Glomerular visceral epithelial cell (primary cell): ENCODE measurements around the gene S100A5.
A peak's percentile ranks its signal among the peaks of the same experiment; 100 is the strongest.
"Not testable (repeated sequence)": the region's sequence is repeated elsewhere in the genome, so short reads cannot be mapped to it uniquely, and the experiment has no call there.

ENCODE experiments used
- DNase-seq: peaks from one replicate; pipeline ENCODE4 v3.0.0-alpha.2; 2016; ENCODE audit errors: extremely low spot score

Gene S100A5

DNA sequence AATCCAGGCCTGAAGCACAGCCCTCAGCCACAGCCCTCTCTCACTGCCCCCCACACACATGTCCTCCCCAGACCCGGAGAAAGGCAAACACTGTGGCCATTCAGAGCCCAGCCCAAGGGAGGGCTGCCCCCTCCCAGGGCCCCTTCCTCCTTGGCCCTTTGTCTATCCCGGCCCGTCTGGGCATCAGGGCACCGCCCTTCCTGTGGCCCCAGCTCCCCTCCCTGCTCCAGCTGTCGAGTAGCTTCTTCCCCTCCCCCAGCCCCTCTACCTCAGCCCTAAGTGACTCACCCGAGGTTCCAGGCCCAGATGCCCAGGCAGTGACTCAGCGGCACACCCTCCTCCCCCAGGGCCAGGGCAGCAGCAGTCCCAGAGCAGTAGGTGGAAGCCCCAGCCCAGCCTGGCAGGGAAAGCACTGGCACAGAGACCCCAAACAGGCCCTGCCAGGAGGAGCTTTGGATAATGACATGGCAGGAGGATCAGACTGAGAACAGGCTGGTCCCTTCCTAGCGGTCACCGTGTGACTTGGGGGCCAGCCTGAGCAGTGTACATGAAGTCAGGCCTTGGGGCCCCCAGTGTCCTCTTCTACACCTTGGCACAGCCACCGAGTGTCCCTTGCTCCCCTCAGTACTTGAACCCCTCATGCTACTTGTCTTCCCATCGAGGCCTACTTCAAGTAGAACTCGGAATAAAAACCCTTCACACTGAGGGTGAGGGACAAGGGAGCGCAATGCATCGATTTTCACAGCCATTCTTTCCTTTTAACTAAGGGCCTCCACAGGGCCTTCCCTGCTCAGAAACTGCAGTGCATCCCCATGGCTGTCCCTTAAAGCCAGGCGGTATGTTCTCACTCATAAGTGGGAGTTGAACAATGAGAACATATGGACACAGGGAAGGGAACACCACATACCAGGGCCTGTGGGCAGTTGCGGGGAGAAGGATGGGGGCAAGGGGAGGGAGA is 26.0 kb upstream of the S100A5 start:
- peak; percentile 100 for DNase-seq

DNA sequence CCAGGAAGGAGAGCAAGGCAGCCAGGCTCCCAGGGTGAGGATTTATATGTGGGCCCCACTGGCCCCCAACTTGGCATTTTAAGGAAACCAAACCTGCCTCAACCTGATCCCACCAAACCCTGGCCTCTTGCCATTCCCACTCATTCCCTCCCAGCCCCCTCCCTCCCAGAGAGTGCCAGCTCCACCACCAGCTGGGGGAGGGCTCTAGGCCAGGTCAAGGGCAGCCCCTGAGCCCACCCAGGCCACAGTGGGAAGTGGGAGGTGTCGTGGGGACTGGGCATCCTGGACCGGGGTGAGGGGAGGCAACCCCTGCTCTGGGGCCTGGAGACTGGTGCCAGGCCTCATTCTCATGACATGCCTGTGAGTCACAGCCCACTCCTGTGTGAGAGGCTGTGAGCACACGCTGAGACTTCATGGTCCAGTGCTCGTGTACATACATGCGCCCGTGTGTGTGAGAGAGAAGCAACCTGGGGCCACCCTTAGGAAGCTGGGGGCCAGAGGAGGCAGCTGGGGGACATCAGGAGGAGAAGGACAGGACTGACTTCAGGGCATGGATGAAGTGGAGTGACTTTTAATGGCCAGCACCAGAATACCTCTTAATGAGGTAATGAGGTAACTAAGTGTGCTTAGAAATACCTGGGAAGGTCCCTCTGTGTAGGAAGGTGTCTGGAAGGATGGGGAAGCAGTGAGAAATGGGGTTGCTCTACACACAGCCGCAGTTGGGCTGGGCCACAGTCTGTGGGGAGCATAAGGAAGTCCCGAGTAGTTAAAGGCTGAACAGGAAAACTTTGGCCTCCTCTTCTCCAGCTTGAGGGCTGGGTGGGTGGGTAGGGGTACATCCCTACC is 25.0 kb upstream of the S100A5 start, which contains the start of gene S100A2:
Gene S100A2 (minus strand): TSS at position 316 of the 846 bp plus-strand sequence. CDS start 1,967 bp downstream, outside the sequence.
- peak; percentile 99 for DNase-seq

DNA sequence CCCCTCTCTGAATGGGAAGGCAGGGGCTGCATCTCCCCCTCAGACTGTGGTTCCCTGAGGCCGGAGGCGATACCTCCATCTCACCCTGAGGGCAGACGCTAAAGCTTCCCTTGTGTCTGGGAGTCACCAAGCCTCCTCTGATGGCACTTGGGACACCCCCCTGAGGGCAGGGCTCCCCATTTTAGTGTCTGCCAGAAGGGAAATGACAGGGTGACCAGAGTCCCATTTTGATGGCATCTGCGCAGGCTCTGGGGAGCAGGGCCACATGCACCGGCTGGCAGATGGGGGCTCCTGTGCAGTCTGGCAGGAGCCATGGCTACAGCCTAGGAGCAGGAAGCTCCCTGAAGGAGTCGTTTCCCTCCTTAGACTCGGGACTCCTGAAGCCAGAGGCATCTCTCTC is 23.3 kb upstream of the S100A5 start:
- no peak for DNase-seq

DNA sequence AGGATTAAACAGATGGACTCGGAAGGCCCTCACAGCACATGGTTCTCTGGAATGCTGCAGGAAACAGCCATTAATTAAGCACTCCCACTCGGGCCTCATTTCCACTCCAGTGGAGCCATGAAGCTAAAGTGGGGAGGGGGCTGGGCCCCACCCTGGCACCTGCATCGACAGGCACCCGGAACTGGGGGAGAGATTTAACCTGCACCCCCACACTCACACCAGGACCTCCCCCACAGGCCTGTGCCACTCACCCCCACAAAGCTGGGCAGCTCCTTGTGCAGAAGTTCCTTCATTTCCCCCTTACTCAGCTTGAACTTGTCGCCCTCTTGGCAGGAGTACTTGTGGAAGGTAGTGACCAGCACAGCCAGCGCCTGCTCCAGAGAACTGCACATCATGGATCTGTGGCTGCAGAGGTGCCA is 22.8 kb upstream of the S100A5 start:
- no peak for DNase-seq

DNA sequence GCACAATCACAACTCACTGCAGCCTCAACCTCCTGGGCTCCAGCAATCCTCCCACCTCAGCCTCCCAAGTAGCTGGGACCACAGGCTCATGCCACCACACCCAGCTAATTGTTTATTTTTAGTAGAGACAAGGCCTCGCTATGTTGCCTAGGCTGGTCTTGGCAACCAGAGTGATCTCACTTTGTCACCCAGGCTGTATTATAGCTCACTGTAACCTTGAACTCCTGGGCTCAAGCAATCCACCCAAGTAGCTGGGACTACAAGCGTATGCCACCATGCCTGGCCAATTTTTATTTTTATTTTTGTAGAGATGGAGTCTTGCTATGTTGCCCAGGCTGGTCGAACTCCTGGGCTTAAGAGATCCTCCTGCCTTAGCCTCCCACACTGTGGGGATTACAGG is 21.3 kb upstream of the S100A5 start:
- not testable (repeated sequence) for DNase-seq

DNA sequence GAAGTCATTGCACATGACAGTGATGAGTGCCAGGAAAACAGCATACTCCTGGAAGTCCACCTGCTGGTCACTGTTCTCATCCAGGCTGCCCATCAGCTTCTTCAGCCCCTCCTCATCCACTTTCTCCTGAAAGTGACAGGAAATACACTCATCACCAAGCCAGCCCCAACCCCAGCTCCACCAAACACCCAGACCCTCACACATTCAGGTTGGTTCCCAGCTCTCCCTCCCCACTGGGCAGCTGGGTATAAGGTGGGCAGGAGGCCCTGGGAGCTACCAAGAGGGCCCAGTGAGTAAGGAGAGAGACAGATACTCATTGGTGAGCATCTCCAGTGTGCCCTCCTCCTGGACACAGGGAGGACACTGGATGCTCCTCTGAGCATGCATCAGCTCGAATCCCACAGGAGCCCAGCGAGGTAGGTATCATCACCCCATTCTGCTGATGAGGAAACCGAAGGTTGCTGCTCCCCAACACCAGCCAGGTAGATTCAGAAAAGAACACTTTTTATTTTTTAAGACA is 20.8 kb upstream of the S100A5 start:
- no peak for DNase-seq

DNA sequence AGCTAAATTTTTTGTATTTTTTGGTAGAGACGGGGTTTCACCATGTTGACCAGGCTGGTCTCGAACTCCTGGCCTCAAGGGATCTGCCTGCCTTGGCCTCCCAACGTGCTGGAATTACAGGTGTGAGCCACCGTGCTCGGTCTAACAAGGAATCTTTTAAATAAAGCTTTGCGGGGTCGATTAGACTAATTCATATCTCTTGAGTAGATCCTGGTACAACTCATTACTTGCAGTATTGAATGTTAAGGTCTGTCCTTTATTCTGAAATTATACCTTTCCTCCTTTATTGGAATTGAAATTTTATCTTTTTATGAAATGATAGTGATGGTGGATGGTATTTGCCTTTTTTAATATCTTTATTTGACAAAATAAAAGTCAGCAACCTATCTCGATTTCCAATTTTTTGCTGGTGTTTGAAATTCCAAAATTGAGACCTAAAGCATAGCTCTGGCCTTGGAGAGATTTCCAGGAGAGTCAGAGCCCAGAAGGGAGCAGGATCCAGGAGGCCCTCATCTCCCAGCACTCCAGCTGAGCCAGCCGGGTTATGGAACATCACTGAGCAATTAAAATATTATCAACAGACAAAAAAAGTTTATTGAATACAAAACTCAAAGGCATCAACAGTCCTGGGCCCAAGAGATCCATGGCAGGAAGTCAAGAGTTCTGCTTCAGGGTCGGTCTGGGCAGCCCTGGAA is 20.2 kb upstream of the S100A5 start:
- DNase-seq, result no peak

DNA sequence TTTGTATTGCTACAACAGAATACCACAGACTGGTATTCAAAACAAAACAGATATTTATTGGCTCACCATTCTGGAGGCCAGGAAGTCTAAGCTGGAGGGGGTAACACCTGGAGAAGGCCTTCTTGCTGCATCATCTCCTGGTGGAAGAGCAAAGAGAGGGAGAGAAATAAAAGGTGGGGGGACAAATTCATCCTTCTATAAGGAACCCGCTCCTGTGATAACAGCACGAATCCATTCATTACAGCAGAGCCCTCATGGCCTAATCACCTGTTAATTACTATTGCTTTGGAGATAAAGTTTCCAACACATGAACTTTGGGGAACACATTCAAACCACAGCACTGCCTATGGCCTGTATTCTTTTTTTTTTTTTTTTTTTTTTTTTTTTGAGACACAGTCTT is 19.5 kb upstream of the S100A5 start:
- no peak for DNase-seq

DNA sequence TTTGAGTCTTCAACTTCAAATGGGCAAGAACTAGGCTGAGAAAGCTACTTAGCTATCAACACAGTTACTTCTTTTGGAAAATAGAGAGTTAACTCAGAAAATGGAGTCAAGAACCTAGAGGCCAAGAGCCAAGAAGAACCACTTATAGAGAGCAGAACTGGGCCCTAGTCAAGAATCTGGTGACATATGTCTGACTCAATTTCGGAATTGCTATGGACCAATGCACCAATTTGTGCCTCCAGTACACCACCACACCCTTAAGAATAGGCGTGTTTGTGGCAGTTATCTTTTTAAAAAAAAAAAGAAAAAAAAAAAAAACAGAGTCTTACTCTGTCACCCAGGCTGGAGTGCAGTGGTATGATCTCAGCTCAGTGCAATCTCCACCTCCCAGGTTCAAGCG is 17.1 kb upstream of the S100A5 start:
- DNase-seq, result no peak

DNA sequence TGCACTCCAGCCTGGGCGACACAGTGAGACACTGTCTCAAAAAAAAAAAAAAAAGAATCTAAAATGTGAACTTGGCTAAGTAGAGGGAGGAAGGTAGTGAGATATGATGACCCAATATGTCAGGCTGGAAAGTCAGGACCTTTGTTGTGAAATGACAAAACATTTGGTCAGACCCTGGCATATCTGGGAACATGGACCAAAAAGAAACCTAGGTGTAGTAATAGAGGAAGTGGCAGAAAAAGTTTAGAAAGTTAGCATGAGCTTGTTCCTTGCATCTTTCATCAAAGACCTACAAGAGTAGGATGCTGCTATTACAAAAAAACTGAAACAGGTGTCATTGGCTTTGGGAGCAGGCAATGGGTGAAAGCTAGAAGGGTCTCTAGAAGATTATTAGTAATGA is 15.6 kb upstream of the S100A5 start:
- no peak for DNase-seq

DNA sequence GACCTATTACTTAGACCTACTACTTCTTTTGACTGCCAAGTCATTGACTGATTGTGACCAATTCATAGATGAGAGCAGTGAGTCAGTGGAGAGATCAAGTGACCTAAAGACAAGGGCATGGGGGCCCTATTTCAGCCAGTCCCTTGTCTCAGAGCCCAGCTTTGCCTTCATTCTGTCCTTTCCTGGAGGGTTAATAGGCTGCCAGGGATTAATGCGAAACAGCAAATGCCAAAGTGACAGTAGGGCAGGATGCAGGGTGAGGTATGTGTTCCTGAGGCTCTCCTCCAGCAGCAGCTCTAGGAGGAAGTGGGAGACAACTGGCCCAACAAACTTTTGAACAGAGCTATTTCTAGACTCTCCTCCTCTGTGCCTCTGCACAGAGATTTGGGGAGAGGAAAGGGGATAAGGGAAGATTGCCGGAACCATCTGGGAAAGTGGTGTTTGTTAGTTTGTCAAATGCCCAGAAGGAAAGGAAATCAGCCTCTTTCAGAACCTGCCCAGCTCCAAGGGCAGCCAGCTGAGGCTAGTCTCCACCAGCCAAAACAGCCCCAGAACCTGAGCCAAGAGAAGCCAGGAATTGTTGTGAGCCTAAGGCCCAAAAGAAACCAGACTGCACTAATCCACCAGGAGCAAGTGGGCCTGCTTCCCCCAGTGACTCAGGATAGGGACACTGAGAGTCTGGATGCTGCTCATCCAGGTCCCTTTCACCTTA is 13.3 kb upstream of the S100A5 start:
- no peak for DNase-seq

DNA sequence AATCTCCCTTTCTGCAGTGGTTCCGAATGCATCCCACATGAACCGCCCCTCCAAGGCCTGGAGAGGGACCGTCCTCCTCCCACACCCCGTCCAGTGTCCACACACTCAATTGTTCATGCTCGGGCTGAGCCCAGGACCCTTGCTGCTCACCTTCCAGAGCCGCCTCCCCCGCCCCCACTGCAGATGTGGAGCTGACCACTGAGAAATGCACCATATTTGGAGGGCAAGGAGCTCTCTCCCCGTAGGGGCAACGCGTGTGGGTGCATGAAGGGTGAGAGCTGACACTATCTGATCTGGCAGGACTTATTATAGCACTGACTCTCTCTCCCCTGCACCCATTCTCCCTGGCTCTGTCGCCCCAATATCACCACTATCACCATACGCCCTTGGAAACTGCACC is 12.4 kb upstream of the S100A5 start:
- DNase-seq, result no peak

DNA sequence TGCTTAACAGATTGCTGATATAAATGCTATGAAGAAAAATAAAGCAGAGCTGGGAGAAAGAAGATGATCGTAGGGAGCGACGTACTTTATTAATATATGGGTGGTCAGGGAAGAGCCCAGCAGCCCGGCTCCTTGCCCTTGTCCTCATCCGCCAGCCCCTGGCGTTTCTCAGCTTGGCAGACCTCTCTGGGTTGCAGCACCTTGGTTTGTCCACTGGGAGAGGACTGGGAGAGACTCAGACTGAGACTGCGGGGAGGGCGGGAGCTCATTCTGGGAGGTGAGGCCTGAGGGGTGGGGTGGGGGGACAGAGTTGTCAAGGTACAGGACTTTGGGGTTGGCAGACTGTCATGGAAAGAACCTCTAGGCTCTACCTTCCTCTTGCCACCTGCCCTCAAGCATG is 11.6 kb upstream of the S100A5 start:
- no peak for DNase-seq

DNA sequence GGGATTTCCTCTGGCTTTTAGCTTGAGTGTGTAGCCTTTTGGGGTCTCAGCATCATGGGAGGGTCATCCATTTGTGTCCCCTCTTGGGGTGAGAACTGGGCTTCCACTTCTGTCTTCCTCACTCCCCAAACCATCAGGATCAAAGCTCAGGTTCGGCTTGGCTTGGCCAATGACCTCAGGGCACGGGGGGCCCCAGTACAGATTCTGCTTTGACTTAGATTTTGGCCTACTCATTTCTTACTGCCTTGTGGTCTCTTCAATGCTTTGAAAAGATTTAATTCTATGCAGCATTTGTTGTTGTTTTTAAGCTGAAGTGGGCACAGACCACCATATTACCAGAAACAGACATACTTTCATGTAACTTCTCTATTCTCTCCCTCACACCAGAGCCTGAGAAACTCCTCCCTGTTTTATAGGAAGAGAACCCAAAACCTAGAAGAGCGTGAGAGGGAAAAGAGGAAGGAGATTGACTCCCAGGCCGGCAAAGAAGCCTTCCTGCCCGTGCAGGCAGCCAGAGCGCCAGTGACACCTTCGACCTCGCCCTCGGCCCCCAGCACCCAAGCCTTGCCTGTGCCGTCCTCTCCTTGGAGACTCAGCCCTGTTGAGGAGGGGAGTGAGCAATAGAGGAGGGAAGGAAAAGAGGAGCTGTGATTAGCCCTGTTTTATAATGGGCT is 10.2 kb upstream of the S100A5 start:
- no peak for DNase-seq

DNA sequence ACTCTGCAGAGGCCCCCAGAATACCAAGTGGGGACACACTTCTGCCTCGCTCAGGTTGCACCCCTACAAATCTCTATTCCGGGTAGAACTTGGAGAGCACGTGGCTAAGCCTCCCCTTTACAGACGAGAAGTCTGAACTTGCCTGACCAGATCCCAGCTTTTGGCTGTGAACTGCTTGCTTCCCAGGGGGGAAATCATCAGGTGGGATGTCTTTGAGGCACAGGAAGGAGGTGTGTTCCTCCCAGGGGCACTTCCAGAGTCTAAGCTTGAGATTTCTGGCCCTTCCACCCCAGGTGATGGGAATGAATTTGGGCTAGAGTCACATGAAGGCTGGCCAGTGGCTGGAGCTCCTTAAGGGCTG is 9.6 kb upstream of the S100A5 start:
- DNase-seq, result no peak

DNA sequence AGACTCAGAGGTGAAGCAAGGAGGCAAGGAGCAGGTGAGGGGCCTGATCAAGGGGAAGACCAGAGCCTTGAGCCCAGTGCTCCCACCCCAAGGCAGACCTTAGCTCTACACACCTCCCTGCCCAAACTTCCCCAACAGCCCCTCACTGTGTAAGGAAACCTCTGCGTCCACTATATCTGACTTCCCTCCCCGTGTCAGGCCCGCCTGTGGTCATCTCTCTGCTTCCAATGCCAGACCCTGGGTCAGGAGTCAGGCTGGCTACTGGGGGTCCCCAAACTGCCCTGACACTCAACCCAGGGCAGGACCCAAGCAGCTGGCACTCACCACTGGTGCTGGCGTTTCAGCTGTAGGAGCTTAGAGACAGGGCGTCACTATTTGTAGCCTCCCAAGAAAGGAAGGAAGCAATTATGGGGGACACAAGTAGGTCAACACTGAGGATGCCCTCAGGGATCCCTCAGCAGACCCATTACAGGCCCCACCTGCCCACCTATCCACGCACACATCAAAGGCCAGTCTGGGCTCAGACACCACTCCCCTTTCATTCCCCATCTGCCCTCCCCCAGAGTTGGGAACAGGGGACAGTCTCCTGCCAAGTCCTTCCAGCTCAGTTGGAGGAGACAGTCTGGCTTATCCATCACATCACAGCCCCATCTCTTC is 9.1 kb upstream of the S100A5 start:
- no peak for DNase-seq

DNA sequence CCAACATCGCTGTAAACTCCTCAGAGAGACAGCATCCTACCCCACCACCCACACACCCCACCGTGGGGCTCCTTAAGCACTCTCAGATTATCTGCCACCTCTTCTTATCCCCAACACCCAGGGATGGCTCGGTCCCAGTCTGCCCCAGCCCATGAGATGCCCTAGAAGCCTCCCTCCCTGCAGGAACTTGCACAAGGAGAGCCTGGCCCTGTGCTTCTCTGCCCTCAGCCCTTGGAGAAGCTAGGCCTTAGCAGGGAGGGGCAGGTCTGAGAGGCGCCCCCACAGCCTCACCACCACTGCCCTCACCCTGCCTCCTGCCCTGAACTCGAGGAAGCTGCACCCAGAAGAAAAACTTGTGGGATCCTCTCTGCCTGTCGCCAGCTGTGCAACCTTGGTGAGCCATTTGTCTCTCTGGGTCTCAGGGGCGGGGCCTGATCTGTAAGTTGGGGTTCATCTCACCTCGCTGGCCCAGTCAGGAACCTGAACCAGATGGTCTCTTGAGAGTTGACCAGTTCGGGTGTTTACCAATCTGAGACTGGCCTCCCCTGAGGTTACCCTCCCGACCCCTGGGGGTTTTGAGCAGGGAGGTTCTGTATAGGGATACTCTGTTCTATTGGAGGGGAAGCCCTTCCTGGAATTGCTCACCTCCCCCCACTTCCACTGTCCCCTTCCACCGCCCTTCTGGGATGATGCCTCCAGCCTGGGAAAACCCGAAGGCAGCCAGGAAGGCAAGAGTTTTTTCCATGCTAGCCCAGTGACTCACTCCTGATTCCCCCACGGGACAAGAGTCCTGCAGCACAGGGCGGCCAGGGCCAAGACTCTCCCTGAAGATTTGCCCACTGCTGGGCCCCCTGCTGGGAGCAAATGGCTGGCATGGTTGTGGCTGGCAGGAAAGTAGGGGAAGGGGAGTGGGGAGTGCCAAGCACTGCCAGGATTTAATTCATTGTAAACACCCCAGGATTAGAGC is 8.3 kb upstream of the S100A5 start, which contains the start of gene S100A3:
Gene S100A3 (minus strand): TSS at position 537 of the 967 bp plus-strand sequence. CDS start 773 bp downstream, outside the sequence.
- DNase-seq, result peak; percentile 90
